SK-N-SH (cell line): ENCODE measurements around the gene MARS1. TPM values are rescaled to one million over a fixed set of nuclear protein-coding genes. Genes with fewer than 3 reads are reported as not detected.

Source experiments
- CTCF ChIA-PET: fragments of 300-600, 350-600 bp; formaldehyde crosslinking; extraction: SDS; loops from one replicate; lab custom pipeline; 2021; lab: Yijun Ruan, JAX
- POLR2A ChIA-PET: fragments of 350-600 bp; sonication (Branson Sonifier 250); formaldehyde crosslinking; extraction: SDS; loops from one replicate; lab custom pipeline; 2020; ENCODE audit warnings: antibody characterized with exemption, inconsistent platforms; lab: Yijun Ruan, JAX
- DNase-seq: peaks from one replicate; pipeline ENCODE4 v3.0.0; 2012
- H2AFZ ChIP-seq: fragments of 200-600 bp; sonication (generic); 2 replicates; pipeline ENCODE4 v1.8.1; 2016; ENCODE audit warnings: antibody characterized with exemption, mild to moderate bottlenecking, low read depth
- H3F3A ChIP-seq: fragments of 200-600 bp; sonication (generic); replicated peaks from 2 replicates; pipeline ENCODE3; 2016; ENCODE audit warnings: antibody characterized with exemption, mild to moderate bottlenecking; ENCODE audit not compliant: insufficient read depth
- H3K27ac ChIP-seq, 2 experiments: fragments of 200-500 bp in 1 of 2; fragments of 200-600 bp in 1 of 2; sonication (Bioruptor generic) in 1 of 2; sonication (generic), shearing (Covaris generic) in 1 of 2; 2 replicates each; pipeline versions ENCODE4 v1.5.1 to v1.6.1; 2014 to 2016; ENCODE audit warnings: low read depth in 2 of 2, inconsistent platforms in 1 of 2, low read length in 1 of 2, mild to moderate bottlenecking in 1 of 2, mixed read lengths in 1 of 2
- H3K27me3 ChIP-seq: fragments of 200-600 bp; sonication (generic), shearing (Covaris generic); 2 replicates; pipeline ENCODE4 v1.6.1; 2016; ENCODE audit warnings: mixed run types; ENCODE audit not compliant: insufficient read depth
- H3K36me3 ChIP-seq, 2 experiments: fragments of 200-500 bp in 1 of 2; fragments of 200-600 bp in 1 of 2; sonication (Bioruptor generic) in 1 of 2; sonication (generic) in 1 of 2; replicated peaks in 1 of 2; 2 replicates each; pipeline versions ENCODE3 to v1.5.1; 2014 to 2016; ENCODE audit warnings: low read length in 1 of 2, mild to moderate bottlenecking in 1 of 2; ENCODE audit not compliant: insufficient read depth in 2 of 2, control insufficient read depth in 1 of 2
- H3K4me1 ChIP-seq, 2 experiments: fragments of 200-500 bp in 1 of 2; fragments of 200-600 bp in 1 of 2; sonication (Bioruptor generic) in 1 of 2; sonication (generic), shearing (Covaris generic) in 1 of 2; 2 replicates each; pipeline versions ENCODE4 v1.5.1 to v1.6.1; 2014 to 2016; ENCODE audit warnings: low read depth in 1 of 2, low read length in 1 of 2, mixed run types in 1 of 2; ENCODE audit not compliant: insufficient read depth in 2 of 2, control insufficient read depth in 1 of 2
- H3K4me2 ChIP-seq: fragments of 200-600 bp; sonication (generic), shearing (Covaris generic); 2 replicates; pipeline ENCODE4 v1.6.1; 2017; ENCODE audit warnings: mixed run types
- H3K4me3 ChIP-seq, 2 experiments: fragments of 200-500 bp in 1 of 2; fragments of 200-600 bp in 1 of 2; sonication (Bioruptor generic) in 1 of 2; sonication (generic), shearing (Covaris generic) in 1 of 2; 2 replicates each; pipeline versions ENCODE4 v1.5.1 to v1.8.1; 2014 to 2016; ENCODE audit warnings: low read depth in 2 of 2, inconsistent platforms in 1 of 2, low read length in 1 of 2, mild to moderate bottlenecking in 1 of 2, mixed read lengths in 1 of 2, moderate library complexity in 1 of 2
- H3K79me2 ChIP-seq: fragments of 200-600 bp; sonication (generic); 2 replicates; pipeline ENCODE4 v1.8.1; 2017; ENCODE audit warnings: mild to moderate bottlenecking; ENCODE audit not compliant: insufficient read depth
- H3K9ac ChIP-seq: fragments of 200-600 bp; sonication (generic); 2 replicates; pipeline ENCODE4 v1.6.1; 2017; ENCODE audit warnings: mixed run types
- H3K9me2 ChIP-seq: fragments of 200-600 bp; sonication (generic); 2 replicates; pipeline ENCODE4 v1.6.1; 2017; ENCODE audit warnings: mixed run types
- H3K9me3 ChIP-seq: fragments of 200-600 bp; sonication (generic); 2 replicates; pipeline ENCODE4 v1.6.1; 2017; ENCODE audit warnings: mixed run types, mild to moderate bottlenecking, moderate library complexity
- H4K20me1 ChIP-seq: fragments of 200-600 bp; sonication (generic); 2 replicates; pipeline ENCODE4 v1.6.1; 2017; ENCODE audit warnings: mild to moderate bottlenecking, mixed run types; ENCODE audit not compliant: insufficient read depth
- ELF1 ChIP-seq: IDR thresholded peaks from 2 replicates; pipeline ENCODE4 v1.4.0; 2012
- EZH2phosphoT487 ChIP-seq: fragments of 200-600 bp; sonication (generic); IDR thresholded peaks from 2 replicates; pipeline ENCODE4 v1.6.1; 2017; ENCODE audit warnings: low read depth, mixed run types, mild to moderate bottlenecking, antibody characterized with exemption, moderate library complexity, borderline replicate concordance
- FOSL2 ChIP-seq: IDR thresholded peaks from 2 replicates; pipeline ENCODE4 v1.4.0; 2012; ENCODE audit warnings: low read depth, mild to moderate bottlenecking, moderate library complexity, borderline replicate concordance
- FOXJ3 ChIP-seq: sonication (generic); formaldehyde crosslinking; IDR thresholded peaks from 2 replicates; pipeline ENCODE4 v1.5.1; 2020; ENCODE audit warnings: mild to moderate bottlenecking, missing genetic modification reagents
- GATA2 ChIP-seq: sonication (generic); formaldehyde crosslinking; IDR thresholded peaks from 2 replicates; pipeline ENCODE4 v1.5.0; 2020; ENCODE audit warnings: mild to moderate bottlenecking, missing genetic modification reagents
- MEF2A ChIP-seq: IDR thresholded peaks from 2 replicates; pipeline ENCODE4 v1.4.0; 2012; ENCODE audit warnings: low read depth, borderline replicate concordance
- MXI1 ChIP-seq: IDR thresholded peaks from 2 replicates; pipeline ENCODE4 v1.6.1; 2012; ENCODE audit warnings: mild to moderate bottlenecking, low read depth, low read length, improper control_type of control experiment
- RXRA ChIP-seq: IDR thresholded peaks from 2 replicates; pipeline ENCODE4 v1.4.0; 2012; ENCODE audit warnings: low read depth, mild to moderate bottlenecking, borderline replicate concordance
- TAF1 ChIP-seq: IDR thresholded peaks from 2 replicates; pipeline ENCODE4 v1.6.1; 2012; ENCODE audit warnings: low read depth, mild to moderate bottlenecking, low read length, moderate library complexity, borderline replicate concordance
- USF2 ChIP-seq: fragments of 150-350 bp; IDR thresholded peaks from 2 replicates; pipeline ENCODE4 v1.6.1; 2017; ENCODE audit warnings: antibody characterized with exemption, low read length, low read depth, borderline replicate concordance
- WGBS: methylation state at CpG from one replicate; pipeline ENCODE4 v1.1.6; 2017; ENCODE audit warnings: low lambda C conversion rate; 5-methylcytosine and 5-hydroxymethylcytosine counted together
- polyA plus RNA-seq, 3 experiments: library from polyadenylated mRNA; depleted of rRNA; stranded (reverse); fragments of >200 nt; gene quantifications; 2 replicates each; pipeline ENCODE4 v1.2.3, GENCODE V29; 2012
- TF ChIP-seq, protein P1 (sequence below): fragments of 150-350 bp; IDR thresholded peaks from 2 replicates; pipeline ENCODE4 v1.6.1; 2016; ENCODE audit warnings: mild to moderate bottlenecking, low read depth, low read length

The MARS1 gene
- polyA plus RNA-seq, 1 of the 3 experiments (the other 2 are of a cell fraction): 158 TPM

GRCh38 chr12:57534991-57535543 is 47.2 kb downstream of the MARS1 start:
- TF ChIP-seq EZH2phosphoT487 (no peak), RXRA (no peak), FOXJ3 (no peak), MEF2A (no peak), MXI1 (no peak)
- TF ChIP-seq, all 33 proteins: peak for 0
- Histone ChIP-seq H3K4me3 (no peak overlapping the region), H2AFZ (no peak overlapping the region), H4K20me1 (no peaks in the 10 kb centered on the region), H3F3A (peaks cover 18% of the 10 kb centered on the region), H3K4me1 (no peaks in the 10 kb centered on the region), H3K27ac (no peak overlapping the region), H3K36me3 (peaks cover 64 to 86% of the 10 kb centered on the region in 2 experiments), H3K9ac (no peak overlapping the region), H3K4me2 (no peak overlapping the region), H3K9me3 (no peaks in the 10 kb centered on the region), H3K79me2 (peaks cover 19% of the 10 kb centered on the region), H3K27me3 (no peaks in the 10 kb centered on the region), H3K9me2 (no peaks in the 10 kb centered on the region)
- ChIA-PET CTCF (interaction anchor here (1.0 to 2.7 kb wide), 4 partner anchors 10 to 231 kb away, joined by 3 to 11 read pairs (median 7); partner anchors contain the start of gene DCTN2), POLR2A (interaction anchor here (0.7 to 1.2 kb wide), 2 partner anchors 8 to 15 kb away, joined by 3 to 4 read pairs; partner anchors contain the start of gene DDIT3)
- no peak for DNase-seq
- 91% methylated on average over 2 of the region's 3 CpGs for WGBS

GRCh38 chr12:57535764-57536596 is 48.1 kb downstream of the MARS1 start:
- ChIA-PET CTCF (interaction anchor here (0.8 to 1.5 kb wide), 5 partner anchors 11 to 157 kb away, joined by 3 to 7 read pairs (median 3); partner anchors contain the start of genes B4GALNT1 and DCTN2), POLR2A (interaction anchor here (1.2 kb wide), 1 partner anchor 10 kb away, joined by 3 read pairs; no protein-coding TSS in a partner anchor)
- Histone ChIP-seq H3K4me1 (no peaks in the 10 kb centered on the region), H3K4me3 (no peak overlapping the region), H3K9me3 (no peaks in the 10 kb centered on the region), H3K27ac (no peak overlapping the region), H3F3A (peaks cover 13% of the 10 kb centered on the region), H3K36me3 (peaks cover 58 to 83% of the 10 kb centered on the region in 2 experiments), H3K9ac (no peak overlapping the region), H3K4me2 (no peak overlapping the region), H3K27me3 (no peaks in the 10 kb centered on the region), H3K79me2 (peaks cover 27% of the 10 kb centered on the region), H2AFZ (no peak overlapping the region), H3K9me2 (no peaks in the 10 kb centered on the region), H4K20me1 (peaks cover 5% of the 10 kb centered on the region; the same call in 1 of the 2 replicates)
- no peak for DNase-seq
- 78% methylated on average over 6 of the region's 6 CpGs for WGBS
- TF ChIP-seq, protein P1, sequence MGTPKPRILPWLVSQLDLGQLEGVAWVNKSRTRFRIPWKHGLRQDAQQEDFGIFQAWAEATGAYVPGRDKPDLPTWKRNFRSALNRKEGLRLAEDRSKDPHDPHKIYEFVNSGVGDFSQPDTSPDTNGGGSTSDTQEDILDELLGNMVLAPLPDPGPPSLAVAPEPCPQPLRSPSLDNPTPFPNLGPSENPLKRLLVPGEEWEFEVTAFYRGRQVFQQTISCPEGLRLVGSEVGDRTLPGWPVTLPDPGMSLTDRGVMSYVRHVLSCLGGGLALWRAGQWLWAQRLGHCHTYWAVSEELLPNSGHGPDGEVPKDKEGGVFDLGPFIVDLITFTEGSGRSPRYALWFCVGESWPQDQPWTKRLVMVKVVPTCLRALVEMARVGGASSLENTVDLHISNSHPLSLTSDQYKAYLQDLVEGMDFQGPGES: no peak
- TF ChIP-seq FOSL2 (no peak), MXI1 (no peak), USF2 (no peak), TAF1 (no peak), ELF1 (no peak), GATA2 (no peak)
